ENCODE results near the gene BZW1. TPM values are rescaled to one million over a fixed set of nuclear protein-coding genes. Genes with fewer than 3 reads are reported as not detected.

The BZW1 gene
- total and polyA plus RNA-seq, 4 donors = 177 to 457 (median 248) TPM

DNA sequence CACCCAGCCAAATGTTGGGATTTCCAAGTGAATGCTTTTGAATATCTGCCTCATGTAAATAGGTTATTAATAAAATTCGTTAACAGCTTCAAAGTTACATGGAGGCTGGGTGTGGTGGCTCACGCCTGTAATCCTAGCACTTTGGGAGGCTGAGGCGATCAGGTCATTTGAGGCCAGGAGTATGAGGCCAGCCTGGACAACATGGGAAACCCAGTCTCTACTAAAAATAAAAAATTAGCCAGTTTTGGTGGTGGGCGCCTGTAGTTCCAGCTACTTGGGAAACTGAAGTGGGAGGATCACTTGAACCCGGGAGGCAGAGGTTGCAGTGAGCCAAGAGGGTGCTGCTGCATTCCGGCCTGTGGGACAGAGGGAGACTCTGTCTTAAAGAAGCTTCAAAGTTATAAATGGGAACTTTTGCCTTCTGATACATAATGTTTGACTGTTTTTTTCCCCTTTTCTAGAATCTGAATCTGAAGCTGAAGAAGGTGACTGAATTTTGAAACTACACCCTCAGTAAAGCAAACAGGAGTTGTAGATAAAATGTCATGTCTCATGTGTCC is 10.1 kb downstream of the BZW1 start:
- Histone ChIP-seq H3K36me3 (ENCODE audit: control insufficient read depth, insufficient read depth, low read length) (peaks cover 26% of the 10 kb centered on the region), H3K27me3 (ENCODE audit: control insufficient read depth, insufficient read depth, low read length) (no peaks in the 10 kb centered on the region), H3K27ac (ENCODE audit: low read depth, low read length) (no peak overlapping the region), H3K9me3 (ENCODE audit: control insufficient read depth, insufficient read depth, low read length) (no peaks in the 10 kb centered on the region), H3K4me1 (ENCODE audit: control insufficient read depth, insufficient read depth, low read length) (no peaks in the 10 kb centered on the region), H3K4me3 (ENCODE audit: low read depth, low read length) (no peak overlapping the region)
- no peak for DNase-seq (ENCODE audit: low read depth in 4 of 6, low spot score in 6 of 6)
- WGBS (ENCODE audit: insufficient coverage) = 93% methylated on average over 5 of the region's 6 CpGs

DNA sequence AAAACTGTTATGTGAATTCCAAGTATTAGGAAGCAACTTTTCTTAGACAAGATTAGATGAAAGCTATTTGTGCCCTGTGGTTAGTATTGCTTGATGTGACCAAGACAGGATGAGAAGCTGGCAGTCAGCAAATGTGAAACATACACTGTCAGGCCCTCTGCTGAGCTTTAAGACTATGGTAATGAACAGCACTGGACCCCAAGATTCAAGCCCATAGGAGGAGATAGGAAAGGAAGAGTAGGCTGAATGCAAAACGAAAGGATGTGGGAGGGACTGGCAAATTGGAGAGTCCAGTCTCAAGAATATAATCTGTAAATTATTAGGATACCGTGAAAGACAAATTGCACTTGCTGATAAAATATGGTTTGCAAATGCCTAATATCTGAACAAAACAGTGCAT is 16.4 kb downstream of the BZW1 start:
- Histone ChIP-seq H3K4me1 (ENCODE audit: control insufficient read depth, insufficient read depth, low read length) (no peaks in the 10 kb centered on the region), H3K27ac (ENCODE audit: low read depth, low read length) (no peak overlapping the region), H3K36me3 (ENCODE audit: control insufficient read depth, insufficient read depth, low read length) (no peaks in the 10 kb centered on the region), H3K9me3 (ENCODE audit: control insufficient read depth, insufficient read depth, low read length) (no peaks in the 10 kb centered on the region), H3K27me3 (ENCODE audit: control insufficient read depth, insufficient read depth, low read length) (no peaks in the 10 kb centered on the region), H3K4me3 (ENCODE audit: low read depth, low read length) (no peak overlapping the region)
- 83% methylated on average over 1 of the region's 2 CpGs for WGBS (ENCODE audit: insufficient coverage)
- no peak for DNase-seq (ENCODE audit: low read depth in 4 of 6, low spot score in 6 of 6)

DNA sequence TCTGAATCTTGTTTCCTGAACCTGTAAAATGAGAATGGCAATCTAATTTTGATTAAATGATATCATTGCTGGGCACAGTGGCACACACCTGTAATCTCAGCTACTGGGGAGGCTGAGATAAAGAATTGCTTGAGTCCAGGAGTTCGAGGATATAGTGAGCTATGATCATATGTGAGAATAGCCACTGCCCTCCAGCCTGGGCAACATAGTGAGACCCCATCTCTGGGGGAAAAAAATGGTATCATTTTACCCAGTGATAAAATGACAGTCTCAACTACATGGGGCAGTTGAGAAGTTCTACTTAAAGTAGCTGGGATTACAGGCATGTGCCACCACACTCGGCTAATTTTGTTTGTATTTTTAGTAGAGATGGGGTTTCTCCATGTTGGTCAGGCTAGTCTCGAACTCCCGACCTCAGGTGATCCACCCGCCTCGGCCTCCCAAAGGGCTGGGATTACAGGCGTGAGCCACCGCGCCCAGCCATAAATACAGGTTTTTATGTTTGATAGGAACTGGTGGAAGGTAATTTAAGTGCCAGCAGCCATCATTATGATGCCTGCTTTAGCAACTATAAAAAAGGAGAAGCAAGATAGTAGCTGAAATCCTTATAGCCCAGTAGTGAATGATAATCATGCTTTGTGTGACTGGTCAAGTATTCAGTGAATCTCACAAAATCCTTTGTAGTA is 17.0 kb downstream of the BZW1 start:
- 100% methylated on average over 4 of the region's 9 CpGs for WGBS (ENCODE audit: insufficient coverage)
- no peaks in the 10 kb centered on the region for H3K27me3 ChIP-seq (ENCODE audit: control insufficient read depth, insufficient read depth, low read length)
- H3K27ac ChIP-seq (ENCODE audit: low read depth, low read length) = no peak overlapping the region
- H3K4me3 ChIP-seq (ENCODE audit: low read depth, low read length) = no peak overlapping the region
- no peaks in the 10 kb centered on the region for H3K9me3 ChIP-seq (ENCODE audit: control insufficient read depth, insufficient read depth, low read length)
- no peaks in the 10 kb centered on the region for H3K4me1 ChIP-seq (ENCODE audit: control insufficient read depth, insufficient read depth, low read length)
- H3K36me3 ChIP-seq (ENCODE audit: control insufficient read depth, insufficient read depth, low read length) = no peaks in the 10 kb centered on the region
- DNase-seq (ENCODE audit: low read depth in 4 of 6, low spot score in 6 of 6) = no peak

DNA sequence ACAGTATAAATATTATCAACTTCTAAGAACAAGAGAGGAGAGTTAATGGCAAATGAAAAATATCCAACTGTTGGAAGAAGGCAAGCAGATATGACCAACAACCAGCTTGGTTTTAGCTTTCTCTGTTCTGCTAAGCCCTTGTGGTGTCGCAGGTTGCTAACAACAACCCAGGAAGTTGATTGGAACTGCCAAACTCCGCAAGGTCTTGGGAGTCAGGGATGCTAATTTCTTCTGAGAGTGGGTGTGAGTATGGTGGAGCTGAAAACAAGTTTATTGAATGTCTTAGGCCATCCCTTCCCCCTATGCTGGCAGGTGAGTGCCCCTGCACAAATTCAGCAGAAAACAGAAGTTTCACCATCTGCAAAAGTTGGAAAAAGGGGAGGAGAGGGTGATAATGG is 17.5 kb downstream of the BZW1 start:
- H3K36me3 ChIP-seq (ENCODE audit: control insufficient read depth, insufficient read depth, low read length) = no peaks in the 10 kb centered on the region
- WGBS (ENCODE audit: insufficient coverage) = 82% methylated on average over 1 of the region's 2 CpGs
- H3K4me3 ChIP-seq (ENCODE audit: low read depth, low read length) = no peak overlapping the region
- H3K27ac ChIP-seq (ENCODE audit: low read depth, low read length) = no peak overlapping the region
- H3K4me1 ChIP-seq (ENCODE audit: control insufficient read depth, insufficient read depth, low read length) = no peaks in the 10 kb centered on the region
- no peaks in the 10 kb centered on the region for H3K9me3 ChIP-seq (ENCODE audit: control insufficient read depth, insufficient read depth, low read length)
- H3K27me3 ChIP-seq (ENCODE audit: control insufficient read depth, insufficient read depth, low read length) = no peaks in the 10 kb centered on the region
- DNase-seq (ENCODE audit: low read depth in 4 of 6, low spot score in 6 of 6) = no peak

DNA sequence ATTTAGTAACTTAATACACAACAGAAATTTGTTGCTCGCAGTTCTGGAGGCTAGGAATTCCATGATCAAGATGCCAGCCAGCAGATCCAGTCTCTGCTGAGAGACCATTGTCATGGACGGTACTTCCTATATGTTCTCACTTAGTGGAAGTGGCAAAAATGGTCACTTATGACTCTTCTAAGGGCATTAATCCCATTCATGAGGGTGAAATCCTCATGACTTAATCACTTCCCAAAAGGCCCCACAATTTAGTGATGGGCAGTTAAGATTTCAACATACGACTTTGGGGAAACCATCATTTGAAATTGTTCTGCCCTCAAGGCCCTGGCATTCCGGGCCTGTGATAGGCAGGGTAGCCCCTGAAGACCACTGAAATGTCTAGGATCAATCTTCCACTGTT is 23.0 kb downstream of the BZW1 start:
- no peak overlapping the region for H3K27ac ChIP-seq (ENCODE audit: low read depth, low read length)
- no peak for DNase-seq (ENCODE audit: low read depth in 4 of 6, low spot score in 6 of 6)
- H3K4me1 ChIP-seq (ENCODE audit: control insufficient read depth, insufficient read depth, low read length) = no peaks in the 10 kb centered on the region
- H3K36me3 ChIP-seq (ENCODE audit: control insufficient read depth, insufficient read depth, low read length) = no peaks in the 10 kb centered on the region
- WGBS (ENCODE audit: insufficient coverage) = 93% methylated on average over 2 of the region's 4 CpGs
- H3K9me3 ChIP-seq (ENCODE audit: control insufficient read depth, insufficient read depth, low read length) = peaks cover 2% of the 10 kb centered on the region
- no peaks in the 10 kb centered on the region for H3K27me3 ChIP-seq (ENCODE audit: control insufficient read depth, insufficient read depth, low read length)
- no peak overlapping the region for H3K4me3 ChIP-seq (ENCODE audit: low read depth, low read length)

DNA sequence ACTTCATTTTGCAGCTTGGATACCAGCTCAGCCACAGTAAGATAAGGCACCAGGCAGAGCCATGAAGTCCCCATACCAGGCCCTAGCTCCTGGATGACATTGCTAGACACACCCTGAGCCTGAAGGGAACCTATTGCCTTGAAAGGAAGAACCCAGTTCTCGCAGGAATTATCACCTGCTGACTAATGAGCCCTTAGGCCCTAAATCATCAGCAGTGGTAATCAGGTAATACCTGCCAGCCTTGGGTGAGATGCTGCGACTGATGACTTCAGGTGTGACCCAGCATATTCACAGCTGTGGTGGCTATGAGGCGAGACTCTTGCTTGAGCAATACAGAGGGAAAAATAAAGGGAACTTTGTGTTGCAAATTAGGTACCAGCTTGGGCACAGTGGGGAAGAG is 27.8 kb downstream of the BZW1 start:
- DNase-seq (ENCODE audit: low read depth in 4 of 6, low spot score in 6 of 6) = no peak
- Histone ChIP-seq H3K36me3 (ENCODE audit: control insufficient read depth, insufficient read depth, low read length) (no peaks in the 10 kb centered on the region), H3K27me3 (ENCODE audit: control insufficient read depth, insufficient read depth, low read length) (no peaks in the 10 kb centered on the region), H3K9me3 (ENCODE audit: control insufficient read depth, insufficient read depth, low read length) (peaks cover 2% of the 10 kb centered on the region), H3K4me1 (ENCODE audit: control insufficient read depth, insufficient read depth, low read length) (no peaks in the 10 kb centered on the region), H3K4me3 (ENCODE audit: low read depth, low read length) (no peak overlapping the region), H3K27ac (ENCODE audit: low read depth, low read length) (no peak overlapping the region)
- 89% methylated on average over 3 of the region's 3 CpGs for WGBS (ENCODE audit: insufficient coverage)

DNA sequence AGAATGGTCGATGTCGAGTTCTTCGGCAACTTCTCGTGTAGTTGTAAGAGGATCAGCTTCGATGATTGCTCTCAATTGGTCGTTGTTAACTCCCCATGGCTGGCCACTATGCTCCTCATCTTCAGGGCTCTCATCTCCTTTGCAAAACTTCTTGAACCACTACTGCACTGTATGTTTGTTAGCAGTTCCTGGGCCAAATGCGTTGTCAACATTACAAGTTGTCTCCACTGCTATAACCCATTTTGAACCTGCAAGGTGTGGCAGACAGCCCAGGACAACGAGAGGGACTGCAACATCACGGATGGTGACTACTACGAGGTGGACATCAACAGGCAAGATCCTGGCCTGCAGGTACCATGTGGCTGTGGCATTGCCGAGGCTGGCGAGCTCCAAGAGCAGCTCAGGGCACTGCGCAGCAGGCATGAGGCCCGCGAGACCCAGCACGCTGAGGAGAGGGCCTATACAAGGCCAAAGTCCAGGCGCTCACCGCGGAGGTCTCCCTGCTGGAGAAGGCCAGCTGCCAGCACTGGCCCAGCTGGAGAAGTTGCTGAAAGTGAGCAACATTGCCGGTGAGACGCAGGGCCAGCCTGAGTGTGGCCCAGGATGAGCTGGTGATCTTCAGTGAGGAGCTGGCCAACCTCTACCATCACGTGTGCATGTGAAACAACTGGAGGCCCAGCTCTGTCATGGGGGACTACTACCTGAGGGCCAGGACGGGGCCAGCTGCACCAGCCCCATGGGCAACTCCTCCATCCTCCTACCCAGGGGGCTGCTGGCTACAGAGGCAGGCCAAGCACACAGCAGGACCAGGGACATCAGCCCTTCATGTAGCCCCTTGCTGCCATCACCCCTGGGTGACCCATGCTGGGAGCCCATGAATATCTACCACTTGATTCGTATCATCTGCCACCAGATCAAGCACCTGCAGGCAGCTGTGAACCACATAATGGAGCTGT is 32.6 kb downstream of the BZW1 start:
- no peak for DNase-seq (ENCODE audit: low read depth in 4 of 6, low spot score in 6 of 6)
- Histone ChIP-seq H3K36me3 (ENCODE audit: control insufficient read depth, insufficient read depth, low read length) (no peaks in the 10 kb centered on the region), H3K27ac (ENCODE audit: low read depth, low read length) (no peak overlapping the region), H3K27me3 (ENCODE audit: control insufficient read depth, insufficient read depth, low read length) (no peaks in the 10 kb centered on the region), H3K4me1 (ENCODE audit: control insufficient read depth, insufficient read depth, low read length) (no peaks in the 10 kb centered on the region), H3K9me3 (ENCODE audit: control insufficient read depth, insufficient read depth, low read length) (no peaks in the 10 kb centered on the region), H3K4me3 (ENCODE audit: low read depth, low read length) (no peak overlapping the region)
- 96% methylated on average over 24 of the region's 24 CpGs for WGBS (ENCODE audit: insufficient coverage)

DNA sequence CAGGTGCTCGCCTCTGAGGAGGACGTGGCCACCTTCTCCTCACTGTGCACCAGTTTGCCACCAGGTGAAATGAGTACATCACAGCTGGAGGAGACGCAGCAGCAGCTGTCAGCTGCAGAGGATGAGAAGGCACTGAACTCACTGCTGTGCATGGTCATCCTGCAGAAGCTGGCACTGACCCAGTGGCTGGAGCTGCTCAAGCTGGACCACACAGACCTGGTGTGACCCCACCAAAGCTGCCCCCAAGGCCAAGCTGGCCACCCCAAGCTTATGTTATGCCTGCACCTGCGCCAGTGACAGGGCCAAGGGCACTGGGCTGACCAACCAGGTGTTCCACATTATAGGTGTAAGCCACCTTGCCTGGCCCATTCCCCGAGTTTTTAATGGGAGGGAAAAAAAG is 33.5 kb downstream of the BZW1 start:
- Histone ChIP-seq H3K4me1 (ENCODE audit: control insufficient read depth, insufficient read depth, low read length) (no peaks in the 10 kb centered on the region), H3K27me3 (ENCODE audit: control insufficient read depth, insufficient read depth, low read length) (no peaks in the 10 kb centered on the region), H3K4me3 (ENCODE audit: low read depth, low read length) (no peak overlapping the region), H3K27ac (ENCODE audit: low read depth, low read length) (no peak overlapping the region), H3K36me3 (ENCODE audit: control insufficient read depth, insufficient read depth, low read length) (no peaks in the 10 kb centered on the region), H3K9me3 (ENCODE audit: control insufficient read depth, insufficient read depth, low read length) (no peaks in the 10 kb centered on the region)
- no peak for DNase-seq (ENCODE audit: low read depth in 4 of 6, low spot score in 6 of 6)
- WGBS (ENCODE audit: insufficient coverage) = 91% methylated on average over 5 of the region's 5 CpGs

DNA sequence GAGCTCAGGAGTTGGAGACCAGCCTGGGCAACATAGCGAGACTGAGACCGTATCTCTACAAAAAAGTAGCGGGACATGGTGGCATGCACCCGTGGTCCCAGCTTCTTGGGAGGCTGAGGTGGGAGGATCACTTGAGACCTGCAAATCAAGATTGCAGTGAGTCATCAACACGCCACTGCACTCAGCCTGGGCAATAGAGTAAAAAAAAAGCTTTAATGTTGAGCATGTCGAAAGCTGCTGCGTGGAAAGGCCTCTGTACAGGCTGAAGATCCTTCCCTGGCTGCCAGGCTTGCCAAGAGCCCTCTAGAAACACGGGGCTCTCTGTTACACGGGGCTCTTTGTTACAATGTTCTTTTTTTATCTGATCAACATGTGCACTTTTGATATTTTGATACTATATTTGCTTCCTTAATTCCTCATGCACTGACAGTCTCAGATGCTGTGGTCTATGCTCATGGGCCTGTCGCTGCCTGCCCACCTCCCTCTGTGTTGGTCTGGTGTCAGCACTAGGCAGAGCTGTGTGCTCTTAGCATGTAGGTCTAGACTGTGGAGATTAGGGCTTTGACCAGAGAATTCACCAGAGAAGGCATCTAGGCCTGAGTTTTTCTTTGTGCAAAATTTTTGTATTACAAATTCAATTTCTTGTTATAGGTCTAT is 34.1 kb downstream of the BZW1 start:
- H3K36me3 ChIP-seq (ENCODE audit: control insufficient read depth, insufficient read depth, low read length) = no peaks in the 10 kb centered on the region
- H3K4me3 ChIP-seq (ENCODE audit: low read depth, low read length) = no peak overlapping the region
- no peak for DNase-seq (ENCODE audit: low read depth in 4 of 6, low spot score in 6 of 6)
- no peaks in the 10 kb centered on the region for H3K9me3 ChIP-seq (ENCODE audit: control insufficient read depth, insufficient read depth, low read length)
- H3K4me1 ChIP-seq (ENCODE audit: control insufficient read depth, insufficient read depth, low read length) = no peaks in the 10 kb centered on the region
- 95% methylated on average over 7 of the region's 10 CpGs for WGBS (ENCODE audit: insufficient coverage)
- no peak overlapping the region for H3K27ac ChIP-seq (ENCODE audit: low read depth, low read length)
- H3K27me3 ChIP-seq (ENCODE audit: control insufficient read depth, insufficient read depth, low read length) = no peaks in the 10 kb centered on the region
